ENCODE measurements around the gene CDKN2D. TPM values are rescaled to one million over a fixed set of nuclear protein-coding genes. Genes with fewer than 3 reads are reported as not detected.

Gene CDKN2D
- total and polyA plus RNA-seq, 2 of the 8 experiments (the other 6 are each of a cell fraction or from before 2014, with no cell fraction given) = 3.0 to 4.0 TPM

DNA sequence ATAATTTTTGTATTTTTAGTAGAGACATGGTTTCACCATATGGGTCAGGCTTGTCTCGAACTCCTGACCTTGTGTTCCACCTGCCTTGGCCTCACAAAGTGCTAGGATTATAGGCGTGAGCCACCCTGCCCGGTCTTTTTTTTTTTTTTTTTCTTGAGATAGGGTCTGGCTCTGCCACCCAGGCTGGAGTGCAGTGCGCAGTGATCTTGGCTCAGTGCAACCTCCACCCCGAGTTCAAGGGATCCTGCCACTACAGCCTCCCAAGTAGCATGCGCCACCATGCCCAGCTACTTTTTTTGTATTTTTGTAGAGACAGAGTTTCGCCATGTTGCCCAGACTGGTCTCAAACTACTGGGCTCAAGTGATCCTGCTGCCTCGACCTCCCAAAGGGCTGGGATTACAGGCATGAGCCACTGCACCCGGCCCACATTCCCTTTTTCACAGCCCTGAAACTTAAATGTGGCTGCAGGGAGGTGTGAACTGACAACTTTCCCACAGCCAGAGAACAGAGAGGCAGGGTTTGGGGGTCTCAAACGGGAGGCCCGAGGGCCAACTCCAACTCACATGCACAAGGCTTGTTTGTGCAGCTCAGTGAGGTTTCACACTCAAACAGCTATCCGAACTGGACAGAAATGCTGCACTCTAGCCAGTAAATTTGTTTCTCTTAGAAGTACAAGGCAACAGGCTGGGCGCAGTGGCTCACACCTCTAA is 47.2 kb downstream of the CDKN2D start (continued):
- TF ChIP-seq TEAD4 (IDR thresholded peaks at IDR 0.05; ENCODE audit: low read depth, low read length) (no peak), HDAC2 (IDR thresholded peaks at IDR 0.05; ENCODE audit: borderline replicate concordance in 1 of 2, low read depth in 2 of 2, low read length in 2 of 2) (no peak), EP300 (IDR thresholded peaks at IDR 0.05; ENCODE audit: borderline replicate concordance in 1 of 2, low read depth in 2 of 2, low read length in 2 of 2) (no peak), KDM1A (IDR thresholded peaks at IDR 0.05; ENCODE audit: borderline replicate concordance, low read length) (no peak), MAFK (IDR thresholded peaks at IDR 0.05; ENCODE audit: low read depth, low read length) (no peak), BACH1 (IDR thresholded peaks at IDR 0.05; ENCODE audit: low read length) (no peak), CBX8 (IDR thresholded peaks at IDR 0.05; ENCODE audit: borderline replicate concordance, low read depth, low read length) (no peak), TAF1 (IDR thresholded peaks at IDR 0.05; ENCODE audit: low read depth, low read length) (no peak)
- TF ChIP-seq, protein P1, sequence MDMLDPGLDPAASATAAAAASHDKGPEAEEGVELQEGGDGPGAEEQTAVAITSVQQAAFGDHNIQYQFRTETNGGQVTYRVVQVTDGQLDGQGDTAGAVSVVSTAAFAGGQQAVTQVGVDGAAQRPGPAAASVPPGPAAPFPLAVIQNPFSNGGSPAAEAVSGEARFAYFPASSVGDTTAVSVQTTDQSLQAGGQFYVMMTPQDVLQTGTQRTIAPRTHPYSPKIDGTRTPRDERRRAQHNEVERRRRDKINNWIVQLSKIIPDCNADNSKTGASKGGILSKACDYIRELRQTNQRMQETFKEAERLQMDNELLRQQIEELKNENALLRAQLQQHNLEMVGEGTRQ (IDR thresholded peaks at IDR 0.05; ENCODE audit: low read length) = no peak

Measured in H1 (cell line).